HG03135 (cell line): ENCODE measurements around the gene RPTOR.

ENCODE experiments used
- ATAC-seq: cut with Tn5 transposase; IDR thresholded peaks from one replicate; pipeline ENCODE4 v1.9.1; 2021; ENCODE audit warnings: mild to moderate bottlenecking, moderate library complexity; ENCODE audit not compliant: unreplicated experiment

Gene RPTOR

GRCh38 chr17:80856863-80857755 lies 312.5 kb downstream of the RPTOR start:
- ATAC-seq: peak; percentile 26

GRCh38 chr17:80857756-80858171 lies 313.1 kb downstream of the RPTOR start:
- ATAC-seq: no peak

GRCh38 chr17:80858301-80859001 lies 313.8 kb downstream of the RPTOR start:
- no peak for ATAC-seq

- no peak for ATAC-seq
These were observed 314.6 kb downstream of the RPTOR start for GRCh38 chr17:80859002-80859941.

- ATAC-seq: no peak
These were observed 315.5 kb downstream of the RPTOR start for GRCh38 chr17:80860101-80860671.

GRCh38 chr17:80860703-80861417 lies 316.2 kb downstream of the RPTOR start:
- ATAC-seq: no peak

- no peak for ATAC-seq
These were observed 316.8 kb downstream of the RPTOR start for GRCh38 chr17:80861418-80861815.

- ATAC-seq: no peak
These were observed 317.3 kb downstream of the RPTOR start for GRCh38 chr17:80861892-80862291.

GRCh38 chr17:80862481-80862961 lies 317.9 kb downstream of the RPTOR start:
- no peak for ATAC-seq

- ATAC-seq: no peak
These were observed 318.3 kb downstream of the RPTOR start for GRCh38 chr17:80862978-80863377.

GRCh38 chr17:80863626-80864025 lies 319.0 kb downstream of the RPTOR start:
- no peak for ATAC-seq

GRCh38 chr17:80864751-80865150 lies 320.1 kb downstream of the RPTOR start:
- ATAC-seq: no peak

- no peak for ATAC-seq
These were observed 321.6 kb downstream of the RPTOR start for GRCh38 chr17:80866050-80866793.

- ATAC-seq: no peak
These were observed 323.5 kb downstream of the RPTOR start for GRCh38 chr17:80868022-80868609.

- no peak for ATAC-seq
These were observed 325.0 kb downstream of the RPTOR start for GRCh38 chr17:80869481-80870145.

- no peak for ATAC-seq
These were observed 325.8 kb downstream of the RPTOR start for GRCh38 chr17:80870401-80870800.

GRCh38 chr17:80871341-80871740 lies 326.7 kb downstream of the RPTOR start:
- ATAC-seq: no peak

- no peak for ATAC-seq
These were observed 327.4 kb downstream of the RPTOR start for GRCh38 chr17:80872001-80872500.
